ENCODE data around the gene EMX1.

Gene EMX1

DNA sequence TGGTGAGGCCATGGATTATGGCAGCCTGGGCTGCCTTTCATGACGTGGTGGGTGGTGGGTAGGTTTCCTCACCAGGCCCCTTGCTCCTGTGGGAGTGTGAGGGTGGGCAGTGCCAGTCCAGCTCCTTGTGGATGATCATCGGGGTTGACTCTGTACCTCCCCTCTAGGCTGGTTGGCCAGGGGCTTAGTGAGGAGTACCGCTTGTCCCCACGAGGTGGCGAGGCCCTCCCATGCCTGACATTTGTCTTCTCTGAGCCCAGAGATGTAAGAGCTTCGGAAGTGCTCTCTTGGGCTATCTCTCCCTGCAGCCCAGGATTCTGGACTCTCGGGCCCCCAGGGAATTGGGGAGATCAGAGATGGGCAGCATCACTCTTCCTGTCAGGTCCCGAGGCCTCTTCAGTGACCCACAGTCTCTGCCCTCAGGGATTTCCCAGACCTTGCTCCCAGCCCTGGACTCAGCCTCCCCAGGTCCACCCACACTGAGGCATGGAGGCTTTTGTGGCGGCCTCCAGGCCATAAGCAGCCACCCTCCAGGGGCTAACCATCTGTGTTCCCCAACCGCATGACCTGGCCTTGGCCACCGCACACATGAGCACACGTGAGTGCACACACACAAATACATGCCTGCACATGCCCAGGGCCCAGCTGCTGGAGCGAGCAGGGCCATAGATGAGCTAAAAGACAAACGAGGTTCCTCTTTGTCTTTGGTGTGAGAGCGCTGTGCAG is 23.6 kb upstream of the EMX1 start:
- TF ChIP-seq, protein P1, sequence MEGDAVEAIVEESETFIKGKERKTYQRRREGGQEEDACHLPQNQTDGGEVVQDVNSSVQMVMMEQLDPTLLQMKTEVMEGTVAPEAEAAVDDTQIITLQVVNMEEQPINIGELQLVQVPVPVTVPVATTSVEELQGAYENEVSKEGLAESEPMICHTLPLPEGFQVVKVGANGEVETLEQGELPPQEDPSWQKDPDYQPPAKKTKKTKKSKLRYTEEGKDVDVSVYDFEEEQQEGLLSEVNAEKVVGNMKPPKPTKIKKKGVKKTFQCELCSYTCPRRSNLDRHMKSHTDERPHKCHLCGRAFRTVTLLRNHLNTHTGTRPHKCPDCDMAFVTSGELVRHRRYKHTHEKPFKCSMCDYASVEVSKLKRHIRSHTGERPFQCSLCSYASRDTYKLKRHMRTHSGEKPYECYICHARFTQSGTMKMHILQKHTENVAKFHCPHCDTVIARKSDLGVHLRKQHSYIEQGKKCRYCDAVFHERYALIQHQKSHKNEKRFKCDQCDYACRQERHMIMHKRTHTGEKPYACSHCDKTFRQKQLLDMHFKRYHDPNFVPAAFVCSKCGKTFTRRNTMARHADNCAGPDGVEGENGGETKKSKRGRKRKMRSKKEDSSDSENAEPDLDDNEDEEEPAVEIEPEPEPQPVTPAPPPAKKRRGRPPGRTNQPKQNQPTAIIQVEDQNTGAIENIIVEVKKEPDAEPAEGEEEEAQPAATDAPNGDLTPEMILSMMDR (IDR thresholded peaks at IDR 0.05; ENCODE audit: extremely low read depth, insufficient read depth, missing control alignments): peak; percentile 76
- in situ Hi-C loops (cut with MboI; ENCODE audit: low pct_unique_long_range_greater_than_20kb, low sequenced_read_pairs, unreplicated experiment): no loop called here
- DNase-seq (ENCODE audit: low spot score): peak; percentile 73

DNA sequence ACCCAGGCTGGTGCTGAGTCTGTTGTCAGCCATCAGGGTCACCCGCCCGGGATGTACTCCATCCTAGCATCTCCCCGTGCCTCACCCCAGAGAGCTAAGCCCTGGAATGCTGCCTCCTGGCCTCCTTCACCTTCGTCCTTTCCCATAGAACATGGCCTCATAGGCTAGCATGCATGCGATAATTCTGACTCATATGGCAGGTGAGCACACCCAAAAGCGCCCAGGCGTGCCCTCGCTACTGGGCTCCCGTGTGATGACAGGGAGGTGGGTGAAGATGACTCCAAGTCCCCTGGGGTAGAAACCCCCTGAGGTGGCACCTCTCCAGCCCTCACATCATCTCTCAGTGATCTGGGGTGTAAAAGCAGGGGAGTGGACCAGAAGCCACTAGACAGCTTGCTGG is 22.8 kb upstream of the EMX1 start:
- in situ Hi-C loops (cut with MboI; ENCODE audit: low pct_unique_long_range_greater_than_20kb, low sequenced_read_pairs, unreplicated experiment): no loop called here
- no peak for DNase-seq (ENCODE audit: low spot score)
- TF ChIP-seq, protein P1 (IDR thresholded peaks at IDR 0.05; ENCODE audit: extremely low read depth, insufficient read depth, missing control alignments): no peak

- TF ChIP-seq, protein P1 (IDR thresholded peaks at IDR 0.05; ENCODE audit: extremely low read depth, insufficient read depth, missing control alignments): no peak
- DNase-seq (ENCODE audit: low spot score): no peak
- in situ Hi-C loops (cut with MboI; ENCODE audit: low pct_unique_long_range_greater_than_20kb, low sequenced_read_pairs, unreplicated experiment): no loop called here
Observed at GRCh38 chr2:72895154-72895553, 22.2 kb upstream of the EMX1 start.

- DNase-seq (ENCODE audit: low spot score): no peak
- in situ Hi-C loops (cut with MboI; ENCODE audit: low pct_unique_long_range_greater_than_20kb, low sequenced_read_pairs, unreplicated experiment): no loop called here
- TF ChIP-seq, protein P1 (IDR thresholded peaks at IDR 0.05; ENCODE audit: extremely low read depth, insufficient read depth, missing control alignments): no peak
Observed at GRCh38 chr2:72895759-72896281, 21.5 kb upstream of the EMX1 start.

- in situ Hi-C loops (cut with MboI; ENCODE audit: low pct_unique_long_range_greater_than_20kb, low sequenced_read_pairs, unreplicated experiment): no loop called here
- TF ChIP-seq, protein P1 (IDR thresholded peaks at IDR 0.05; ENCODE audit: extremely low read depth, insufficient read depth, missing control alignments): no peak
- no peak for DNase-seq (ENCODE audit: low spot score)
Observed at GRCh38 chr2:72896446-72896845, 20.9 kb upstream of the EMX1 start.

GRCh38 chr2:72897785-72898584 is 19.3 kb upstream of the EMX1 start:
- TF ChIP-seq, protein P1 (IDR thresholded peaks at IDR 0.05; ENCODE audit: extremely low read depth, insufficient read depth, missing control alignments): no peak
- in situ Hi-C loops (cut with MboI; ENCODE audit: low pct_unique_long_range_greater_than_20kb, low sequenced_read_pairs, unreplicated experiment): no loop called here
- no peak for DNase-seq (ENCODE audit: low spot score)

Measured in GM13977 (cell line).